ENCODE results near the gene LCN15.

GRCh38 chr9:136722969-136723356 lies 41.4 kb downstream of the LCN15 start:
- TF ChIP-seq POLR2AphosphoS2 (IDR thresholded peaks at IDR 0.05; ENCODE audit: low read depth, low read length), result no peak
- TF ChIP-seq EZH2 (conservative IDR thresholded peaks at IDR 0.05; ENCODE audit: low read depth, low read length), result no peak
- TF ChIP-seq MAX (IDR thresholded peaks at IDR 0.05), result no peak
- no peak for TF ChIP-seq E2F1 (CRISPR knock-in tag; IDR thresholded peaks at IDR 0.05)
- TF ChIP-seq POLR2AphosphoS5 (IDR thresholded peaks at IDR 0.05; ENCODE audit: low read depth, low read length), result no peak
- TF ChIP-seq SYNCRIP (IDR thresholded peaks at IDR 0.05; ENCODE audit: insufficient read depth, low read depth, low read length), result no peak
- no peak for TF ChIP-seq TBX2 (CRISPR knock-in tag; IDR thresholded peaks at IDR 0.05; ENCODE audit: borderline replicate concordance)
- TF ChIP-seq DPF2 (CRISPR knock-in tag; IDR thresholded peaks at IDR 0.05; ENCODE audit: borderline replicate concordance, low read depth), result no peak
- TF ChIP-seq ZBTB1 (CRISPR knock-in tag; IDR thresholded peaks at IDR 0.05; ENCODE audit: borderline replicate concordance), result no peak
- TF ChIP-seq HOXA7 (CRISPR knock-in tag; IDR thresholded peaks at IDR 0.05), result no peak
- TF ChIP-seq CTCF (CRISPR knock-in tag; IDR thresholded peaks at IDR 0.05), result no peak
- TF ChIP-seq YY1 (IDR thresholded peaks at IDR 0.05; ENCODE audit: insufficient read depth, insufficient replicate concordance, low read depth, low read length), result no peak
- TF ChIP-seq TERF1 (CRISPR knock-in tag; IDR thresholded peaks at IDR 0.05), result no peak
